ENCODE data around the gene MTHFD1L.

MTHFD1L gene

DNA sequence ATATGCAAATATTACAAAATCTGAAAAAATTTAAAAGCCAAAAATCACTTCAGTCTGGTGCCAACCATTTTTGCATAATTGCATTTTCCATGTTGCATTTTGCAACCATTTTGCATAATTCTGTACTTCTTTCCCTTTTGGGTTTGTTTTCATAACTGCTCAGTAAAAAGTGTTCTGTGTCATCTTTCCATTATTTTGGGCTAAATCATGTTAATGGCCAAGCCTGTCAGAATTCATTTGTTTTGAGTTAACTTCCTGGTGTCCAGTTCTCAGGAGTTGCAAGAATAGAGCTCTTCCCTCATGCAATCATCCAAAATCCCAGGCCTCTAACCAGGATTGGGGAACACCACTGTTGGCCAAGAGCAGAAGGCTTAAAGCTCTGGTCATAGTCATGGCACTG is 133.6 kb downstream of the MTHFD1L start:
- H3K27me3 ChIP-seq: no peaks in the 10 kb centered on the region
- H3K9me3 ChIP-seq: no peaks in the 10 kb centered on the region
- H3K4me1 ChIP-seq (ENCODE audit: control insufficient read depth in 1 of 2, insufficient read depth in 1 of 2, low read depth in 1 of 2, low read length in 1 of 2): peaks cover 21% of the 10 kb centered on the region in 2 experiments
- H3K4me3 ChIP-seq (ENCODE audit: low read depth in 1 of 2, low read length in 1 of 2): no peak overlapping the region
- no peak overlapping the region for H3K27ac ChIP-seq
- no peak for TF ChIP-seq CTCF (IDR thresholded peaks at IDR 0.05)
- H3K36me3 ChIP-seq: no peaks in the 10 kb centered on the region

GRCh38 chr6:150999576-150999975 is 134.1 kb downstream of the MTHFD1L start:
- H3K27me3 ChIP-seq: no peaks in the 10 kb centered on the region
- H3K4me1 ChIP-seq (ENCODE audit: control insufficient read depth in 1 of 2, insufficient read depth in 1 of 2, low read depth in 1 of 2, low read length in 1 of 2): peaks cover 26% of the 10 kb centered on the region in 2 experiments
- H3K36me3 ChIP-seq: no peaks in the 10 kb centered on the region
- no peaks in the 10 kb centered on the region for H3K9me3 ChIP-seq
- no peak for TF ChIP-seq CTCF (IDR thresholded peaks at IDR 0.05)
- H3K4me3 ChIP-seq (ENCODE audit: low read depth in 1 of 2, low read length in 1 of 2): no peak overlapping the region
- H3K27ac ChIP-seq: no peak overlapping the region

DNA sequence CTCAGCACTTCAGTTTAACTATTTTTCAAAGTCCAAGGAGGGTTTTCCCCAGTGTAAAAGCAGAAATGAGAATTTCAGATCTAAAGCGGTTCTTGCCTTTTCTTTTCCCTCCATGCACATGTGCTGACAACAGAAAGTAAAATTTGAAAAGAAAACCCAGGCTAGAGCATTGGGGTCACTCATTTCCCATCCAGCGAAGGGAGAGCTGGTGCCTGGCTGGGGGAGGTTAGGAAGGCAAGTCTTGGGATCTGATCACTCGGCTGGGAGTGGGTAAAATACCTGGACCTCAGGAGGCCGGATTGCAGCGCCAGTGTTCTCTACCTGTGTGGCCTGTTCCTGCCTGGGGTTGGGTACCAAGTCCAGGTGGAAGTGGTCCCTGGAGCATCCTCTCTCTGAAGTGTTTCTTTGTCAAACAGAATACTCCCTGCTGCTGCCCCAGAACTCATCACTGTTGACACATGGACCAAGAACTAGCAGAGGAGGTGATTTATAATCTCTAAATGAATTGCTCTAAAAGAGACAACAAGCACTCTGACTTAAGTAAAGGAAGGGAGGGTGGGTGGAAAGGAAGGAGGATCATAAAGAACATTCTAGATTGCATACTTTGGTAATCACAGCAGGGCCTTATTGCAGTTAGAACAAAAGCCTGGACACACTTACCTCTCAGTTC is 136.0 kb downstream of the MTHFD1L start:
- Histone ChIP-seq H3K4me1 (ENCODE audit: control insufficient read depth in 1 of 2, insufficient read depth in 1 of 2, low read depth in 1 of 2, low read length in 1 of 2) (peaks cover 45% of the 10 kb centered on the region in 2 experiments), H3K27me3 (no peaks in the 10 kb centered on the region), H3K4me3 (ENCODE audit: low read depth in 1 of 2, low read length in 1 of 2) (no peak overlapping the region), H3K27ac (no peak overlapping the region), H3K36me3 (no peaks in the 10 kb centered on the region), H3K9me3 (no peaks in the 10 kb centered on the region)
- TF ChIP-seq CTCF (IDR thresholded peaks at IDR 0.05): no peak

GRCh38 chr6:151002057-151002450 is 136.6 kb downstream of the MTHFD1L start:
- no peaks in the 10 kb centered on the region for H3K27me3 ChIP-seq

GRCh38 chr6:151002491-151002935 is 137.0 kb downstream of the MTHFD1L start:
- peaks cover 54 to 55% of the 10 kb centered on the region in 2 experiments for H3K4me1 ChIP-seq (ENCODE audit: control insufficient read depth in 1 of 2, insufficient read depth in 1 of 2, low read depth in 1 of 2, low read length in 1 of 2)
- H3K36me3 ChIP-seq: no peaks in the 10 kb centered on the region
- H3K27ac ChIP-seq: no peak overlapping the region
- H3K27me3 ChIP-seq: no peaks in the 10 kb centered on the region
- no peaks in the 10 kb centered on the region for H3K9me3 ChIP-seq
- no peak overlapping the region for H3K4me3 ChIP-seq (ENCODE audit: low read depth in 1 of 2, low read length in 1 of 2)
- no peak for TF ChIP-seq CTCF (IDR thresholded peaks at IDR 0.05)

More at GRCh38 chr6:151002057-151002450, 136.6 kb downstream of the MTHFD1L start:
- H3K4me3 ChIP-seq (ENCODE audit: low read depth in 1 of 2, low read length in 1 of 2): no peak overlapping the region
- TF ChIP-seq CTCF (IDR thresholded peaks at IDR 0.05): no peak
- H3K4me1 ChIP-seq (ENCODE audit: control insufficient read depth in 1 of 2, insufficient read depth in 1 of 2, low read depth in 1 of 2, low read length in 1 of 2): peaks cover 51% of the 10 kb centered on the region in 2 experiments
- H3K36me3 ChIP-seq: no peaks in the 10 kb centered on the region
- no peaks in the 10 kb centered on the region for H3K9me3 ChIP-seq
- no peak overlapping the region for H3K27ac ChIP-seq

Measured in neutrophil (primary cell).